ENCODE measurements around the gene IL10.
"Not testable (repeated sequence)": the region's sequence is repeated elsewhere in the genome, so short reads cannot be mapped to it uniquely, and the experiment has no call there.

Gene IL10

GRCh38 chr1:206762741-206763364, 9.4 kb downstream of the IL10 start:
- DNase-seq = not testable (repeated sequence)

DNA sequence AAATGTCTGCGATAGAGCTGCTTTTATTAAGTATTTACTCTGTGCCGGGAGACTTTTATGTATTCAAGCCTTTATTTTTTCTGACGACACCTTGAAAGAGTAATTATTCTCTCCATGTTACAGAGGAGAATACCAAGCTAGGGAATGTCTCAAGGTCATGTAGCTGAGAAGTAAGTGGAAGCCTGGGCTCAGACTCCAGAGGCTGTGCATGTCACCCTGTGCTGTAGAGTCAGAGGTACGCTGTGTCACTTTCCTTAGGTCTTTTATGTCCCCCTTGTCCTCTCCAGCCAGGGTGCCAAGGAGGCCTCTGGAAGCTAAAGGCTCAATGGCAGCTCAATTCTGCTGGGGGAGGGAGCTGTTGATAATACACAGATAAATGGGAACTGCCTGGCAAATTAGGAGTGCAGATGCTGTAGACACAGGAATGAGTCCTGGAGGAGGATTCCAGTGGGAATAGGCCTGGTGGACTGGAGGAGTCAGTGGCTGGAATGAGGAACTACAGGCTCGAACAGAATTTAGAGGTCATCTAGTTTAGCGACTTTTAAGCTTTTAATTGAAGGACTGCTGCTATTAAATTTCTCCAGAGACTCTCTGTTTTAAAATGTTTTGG, 11.0 kb downstream of the IL10 start:
- no peak for DNase-seq

GRCh38 chr1:206760590-206760989, 11.7 kb downstream of the IL10 start:
- no peak for DNase-seq

- no peak for DNase-seq
These were observed 14.6 kb downstream of the IL10 start for GRCh38 chr1:206757524-206758266.

DNA sequence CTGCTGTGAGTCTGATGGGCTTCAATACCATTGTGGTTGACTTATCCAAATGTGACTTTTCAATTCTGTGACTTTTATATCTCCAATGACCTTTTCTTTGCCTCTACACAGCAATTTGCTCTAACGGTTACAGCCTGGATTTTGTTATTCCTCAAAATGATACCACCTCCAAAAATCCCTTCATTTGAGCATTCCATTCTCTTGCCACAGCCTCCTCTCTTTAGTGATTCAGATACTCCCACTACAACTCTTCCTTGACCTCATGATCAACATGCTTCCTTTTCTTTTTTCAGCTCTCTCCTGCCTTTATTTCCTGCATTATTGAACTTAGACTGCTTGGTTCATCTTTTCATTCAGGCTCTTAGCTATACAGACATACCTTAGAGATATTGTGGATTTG, 18.3 kb downstream of the IL10 start:
- no peak for DNase-seq

- no peak for DNase-seq
These were observed 19.2 kb downstream of the IL10 start for GRCh38 chr1:206753141-206753540.

- no peak for DNase-seq
These were observed 19.8 kb downstream of the IL10 start for GRCh38 chr1:206752481-206752880.

GRCh38 chr1:206751891-206752290, 20.4 kb downstream of the IL10 start:
- DNase-seq = no peak

GRCh38 chr1:206748348-206749030, 23.8 kb downstream of the IL10 start:
- no peak for DNase-seq

DNA sequence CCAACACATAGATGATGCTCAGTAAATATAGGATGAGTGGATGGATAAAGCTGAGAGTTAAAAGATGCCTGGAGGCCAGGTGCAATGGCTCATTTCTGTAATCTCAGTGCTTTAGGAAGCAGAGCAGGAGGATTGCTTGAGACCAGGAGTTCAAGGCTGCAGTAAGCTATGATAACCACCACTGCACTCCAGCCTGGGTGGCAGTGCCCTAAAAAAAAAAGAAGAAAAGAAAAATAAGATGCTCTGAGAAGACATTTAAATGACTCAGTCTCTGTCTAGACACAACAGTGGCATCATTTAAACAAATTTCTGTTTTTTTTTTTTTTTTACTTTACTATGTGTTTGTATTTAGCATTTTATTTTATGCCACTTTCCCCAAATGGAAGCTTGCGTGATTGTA, 27.0 kb downstream of the IL10 start:
- no peak for DNase-seq

GRCh38 chr1:206744683-206745082, 27.6 kb downstream of the IL10 start:
- no peak for DNase-seq

DNA sequence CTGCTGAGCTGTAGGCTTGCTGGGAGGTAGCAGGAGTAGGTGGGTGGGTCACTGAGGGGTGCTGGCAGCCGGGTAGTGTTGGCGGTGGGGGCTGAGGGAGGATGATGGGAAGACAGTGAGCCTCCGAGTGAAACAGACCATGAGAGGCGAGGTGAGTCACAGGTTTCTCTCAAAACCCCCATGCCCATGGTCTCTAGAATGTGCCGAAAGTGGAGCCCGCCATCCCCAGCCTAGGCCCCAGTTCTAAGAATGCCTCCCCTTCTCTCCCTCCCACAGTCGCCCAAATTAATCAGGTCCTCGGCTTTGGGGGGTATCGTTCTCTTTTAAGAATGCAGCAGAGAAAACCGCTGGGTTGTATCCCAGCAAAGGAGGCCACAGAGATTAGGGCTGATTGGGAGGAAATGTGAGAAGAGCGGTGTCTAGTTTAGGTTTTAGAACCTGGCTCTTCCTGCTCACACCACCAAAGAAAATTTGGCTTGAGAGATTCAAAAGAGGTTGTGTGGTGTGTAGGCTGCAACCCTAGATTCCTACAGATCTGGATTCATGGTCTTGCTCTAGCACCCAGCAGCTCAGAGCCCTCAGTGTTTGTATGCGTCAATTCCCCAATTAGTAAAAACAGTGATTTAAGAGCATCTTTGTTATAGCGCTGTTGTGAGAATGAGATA, 29.4 kb downstream of the IL10 start:
- no peak for DNase-seq

DNA sequence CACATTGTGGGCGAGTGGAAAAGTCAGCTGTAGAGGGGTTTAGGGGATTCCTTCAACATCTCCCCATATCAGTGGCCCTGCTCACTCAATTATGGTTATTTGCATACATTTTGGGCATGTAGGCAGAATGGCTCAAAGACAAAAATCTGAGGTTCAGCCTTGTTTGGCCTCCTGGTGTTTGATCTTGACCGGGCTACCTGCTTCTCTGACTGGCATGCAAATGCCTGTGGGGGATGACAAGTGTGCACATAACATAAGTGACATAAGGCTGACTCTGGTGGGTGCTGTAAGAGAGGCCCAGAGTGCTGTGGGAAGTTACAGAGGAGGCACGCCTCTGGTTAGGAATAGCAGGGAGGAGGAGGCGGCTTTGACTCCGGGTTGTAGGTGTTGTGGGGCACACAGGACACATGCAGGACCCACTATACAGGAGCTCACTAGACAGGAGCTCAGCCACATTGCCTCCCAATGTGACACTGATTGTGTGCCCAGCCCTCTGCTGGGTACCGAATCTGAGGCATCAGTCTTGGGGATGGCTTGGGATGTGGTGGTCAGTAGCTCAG, 31.1 kb downstream of the IL10 start:
- DNase-seq = no peak

DNA sequence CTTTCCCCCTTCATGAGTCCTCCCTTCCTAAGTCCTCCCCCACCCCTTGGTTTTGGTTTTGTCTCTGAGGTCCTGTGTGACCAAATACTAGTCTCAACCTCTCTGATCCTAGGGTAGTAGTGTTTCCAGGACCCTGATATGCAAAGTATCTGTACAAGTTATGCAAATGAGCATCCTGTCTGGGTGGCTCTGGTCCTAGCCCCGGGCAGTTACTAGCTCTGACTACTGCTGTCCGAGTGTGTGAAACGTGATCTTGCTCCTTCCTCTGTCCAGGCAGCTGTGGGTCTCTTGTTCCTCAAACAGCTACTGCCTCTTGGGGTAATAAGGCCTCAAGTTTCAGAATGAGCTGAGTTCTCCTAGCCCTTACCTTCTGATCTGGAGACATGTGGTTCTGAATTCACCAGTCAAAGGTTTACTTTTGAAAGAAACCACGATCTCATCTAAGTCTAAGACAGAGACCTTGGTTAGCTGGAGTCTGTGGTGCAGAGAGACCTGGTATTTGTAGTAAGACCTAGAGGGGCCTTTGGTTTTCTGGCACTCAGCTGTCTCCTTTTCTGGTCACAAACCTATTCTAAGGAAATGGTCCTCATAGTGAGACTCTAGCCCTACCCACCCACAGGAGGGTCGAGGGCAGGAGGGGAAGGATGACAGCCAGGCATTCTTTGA, 32.8 kb downstream of the IL10 start:
- no peak for DNase-seq

DNA sequence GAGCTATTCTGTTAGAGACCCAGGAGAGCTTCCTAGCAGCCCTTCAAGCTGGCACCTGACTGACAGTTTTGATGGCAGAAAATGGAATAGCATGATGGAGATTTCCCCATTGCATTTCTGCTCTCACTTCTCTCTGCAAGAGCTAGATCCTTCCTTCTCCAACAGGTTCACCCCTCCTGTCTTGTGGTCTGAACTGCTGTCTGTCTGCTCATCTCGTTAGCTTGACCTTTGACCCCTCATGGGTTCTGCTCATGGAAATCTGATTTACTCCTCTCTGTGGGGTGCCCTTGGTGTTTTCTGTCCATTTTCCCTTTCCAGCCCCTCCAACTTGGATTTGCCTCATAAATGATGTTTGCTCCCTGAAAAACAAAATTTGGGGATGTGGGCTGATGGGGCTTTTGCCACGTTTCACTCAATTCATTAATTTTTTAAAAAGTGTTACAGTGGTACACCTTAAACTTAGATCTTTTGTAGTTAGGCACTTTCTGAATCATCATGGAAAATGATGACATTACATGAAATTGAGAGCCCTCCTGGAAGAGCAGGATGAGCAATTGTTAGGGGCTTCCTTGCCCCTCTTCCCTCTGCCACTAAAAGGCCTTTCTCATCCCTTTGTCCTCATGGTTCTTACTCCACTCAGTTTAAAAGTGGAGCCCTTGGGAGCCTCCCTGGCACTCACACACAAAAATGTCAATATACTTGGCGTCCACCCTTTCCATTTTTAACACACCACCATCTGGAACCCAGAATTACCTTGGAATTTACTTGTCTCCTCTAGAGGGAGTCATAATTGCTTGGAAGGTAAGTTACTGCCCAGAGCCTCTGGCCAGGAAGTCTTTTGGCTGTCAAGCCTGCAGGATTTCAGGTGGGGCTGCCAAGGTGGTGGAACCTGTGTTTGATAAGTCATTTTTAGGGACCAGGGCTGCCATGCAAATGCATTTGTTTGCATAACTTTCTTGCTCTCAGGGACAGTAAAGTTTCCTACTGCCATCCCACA, 33.6 kb downstream of the IL10 start:
- no peak for DNase-seq

- no peak for DNase-seq
These were observed 34.5 kb downstream of the IL10 start for GRCh38 chr1:206737729-206738201.

DNA sequence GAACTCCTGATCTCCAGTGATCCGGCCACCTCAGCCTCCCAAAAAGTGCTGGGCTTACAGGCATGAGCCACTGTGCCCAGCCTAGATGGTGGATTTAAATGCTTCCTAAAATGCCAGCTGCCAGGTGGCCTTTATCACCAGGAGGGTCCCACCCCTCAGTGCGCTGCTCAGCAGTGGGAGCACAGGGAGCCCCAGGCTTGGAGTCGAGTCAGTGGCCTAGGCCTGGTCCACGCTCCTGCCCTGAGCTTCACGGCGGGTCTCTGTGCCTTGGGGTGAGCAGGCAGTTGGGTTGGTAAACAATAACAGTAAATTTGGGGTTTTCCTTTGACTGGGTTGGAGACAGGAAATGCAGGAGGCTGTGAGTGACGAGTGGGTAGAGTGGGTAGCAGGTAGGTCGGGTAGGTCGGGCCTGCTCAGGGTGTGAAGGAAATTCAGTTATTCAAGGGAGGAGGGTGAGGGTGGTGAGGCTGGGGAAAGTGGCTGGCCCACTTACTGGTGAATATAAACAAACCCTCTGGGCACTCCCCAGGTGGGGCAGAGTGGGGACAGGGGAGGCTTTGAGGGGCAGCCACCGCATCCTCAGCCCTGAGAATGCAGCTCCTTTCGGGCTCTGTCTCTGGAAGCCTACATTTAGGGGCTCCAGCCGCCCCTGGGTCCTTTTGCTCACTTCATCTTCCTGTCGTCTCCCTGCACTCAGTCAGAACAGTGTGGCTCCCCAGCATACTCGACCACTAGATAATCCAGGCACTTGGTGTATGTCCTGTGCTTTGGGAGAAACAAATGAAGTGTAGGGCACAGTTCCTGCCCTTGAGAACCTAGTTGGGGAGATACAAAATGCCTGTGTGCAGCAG, 35.2 kb downstream of the IL10 start:
- DNase-seq = no peak

DNA sequence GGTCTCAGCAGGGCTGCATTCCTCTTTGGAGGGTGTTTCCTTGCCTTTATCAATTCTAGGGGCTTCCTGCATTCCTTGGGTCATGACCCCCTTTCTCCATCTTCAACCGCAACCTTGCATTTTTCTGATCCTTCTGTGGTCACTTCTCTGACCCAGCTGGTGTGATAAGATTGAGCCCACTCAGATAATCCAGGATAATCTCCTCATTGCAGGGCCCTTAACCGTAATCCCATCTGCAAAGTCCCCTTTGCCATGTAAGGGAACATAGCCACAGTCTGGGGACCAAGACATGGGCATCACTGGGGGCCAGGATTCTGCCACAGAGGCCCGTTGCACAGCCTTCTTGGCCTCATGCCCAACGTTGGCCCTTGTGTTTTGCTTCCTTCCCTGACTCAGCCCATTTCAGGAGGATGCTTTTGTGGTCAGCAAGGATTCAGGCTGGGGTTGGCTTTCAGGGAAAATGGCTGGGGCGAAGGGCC, 36.7 kb downstream of the IL10 start:
- DNase-seq = no peak

DNA sequence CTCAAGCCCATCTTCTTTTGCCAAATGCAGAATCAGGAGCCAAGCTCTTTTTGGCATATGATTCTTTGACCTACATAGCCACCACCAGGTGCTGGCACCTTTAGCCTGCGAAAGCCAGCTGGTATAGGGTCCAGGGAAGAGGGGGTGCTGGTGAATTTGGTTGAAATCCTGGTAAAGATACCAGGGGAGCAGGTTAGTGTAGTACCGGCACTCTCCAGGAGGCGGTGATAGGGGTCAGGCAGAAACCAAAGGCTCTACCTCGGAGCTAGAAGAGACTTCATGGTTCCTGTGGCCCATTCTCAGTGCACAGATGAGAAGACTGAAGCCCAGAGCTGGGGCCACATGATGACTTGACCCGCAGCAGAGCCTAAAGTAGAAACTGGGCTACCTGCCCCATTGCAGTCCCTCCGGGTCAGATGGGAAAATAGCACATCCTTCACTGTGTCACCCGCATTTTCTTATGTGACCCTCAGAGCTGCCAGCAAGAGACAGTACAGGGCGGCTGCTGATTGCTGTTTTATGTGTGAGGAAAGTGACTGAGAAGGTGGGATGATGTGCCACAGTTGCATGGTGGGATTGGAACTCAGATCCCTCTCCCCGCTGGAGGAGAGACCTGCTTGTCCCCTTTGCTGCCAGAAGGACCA, 37.7 kb downstream of the IL10 start:
- no peak for DNase-seq

All from right hindlimb (tissue), 1 donor.